Stimulated activated CD4-positive, alpha-beta T cell treated with anti-CD3 and anti-CD28 coated beads, Interleukin-1b, Interleukin-23, amount 100 ng/mL, for 4 hours (primary cell): ENCODE results near the gene LGALS3BP.
"Not testable (repeated sequence)": the region's sequence is repeated elsewhere in the genome, so short reads cannot be mapped to it uniquely, and the experiment has no call there.

ENCODE experiments used
- DNase-seq, 2 donors: peaks; one replicate each; pipeline ENCODE4 v3.0.0-alpha.2; 2020; ENCODE audit warnings: low read depth in 2 of 2

The LGALS3BP gene

DNA sequence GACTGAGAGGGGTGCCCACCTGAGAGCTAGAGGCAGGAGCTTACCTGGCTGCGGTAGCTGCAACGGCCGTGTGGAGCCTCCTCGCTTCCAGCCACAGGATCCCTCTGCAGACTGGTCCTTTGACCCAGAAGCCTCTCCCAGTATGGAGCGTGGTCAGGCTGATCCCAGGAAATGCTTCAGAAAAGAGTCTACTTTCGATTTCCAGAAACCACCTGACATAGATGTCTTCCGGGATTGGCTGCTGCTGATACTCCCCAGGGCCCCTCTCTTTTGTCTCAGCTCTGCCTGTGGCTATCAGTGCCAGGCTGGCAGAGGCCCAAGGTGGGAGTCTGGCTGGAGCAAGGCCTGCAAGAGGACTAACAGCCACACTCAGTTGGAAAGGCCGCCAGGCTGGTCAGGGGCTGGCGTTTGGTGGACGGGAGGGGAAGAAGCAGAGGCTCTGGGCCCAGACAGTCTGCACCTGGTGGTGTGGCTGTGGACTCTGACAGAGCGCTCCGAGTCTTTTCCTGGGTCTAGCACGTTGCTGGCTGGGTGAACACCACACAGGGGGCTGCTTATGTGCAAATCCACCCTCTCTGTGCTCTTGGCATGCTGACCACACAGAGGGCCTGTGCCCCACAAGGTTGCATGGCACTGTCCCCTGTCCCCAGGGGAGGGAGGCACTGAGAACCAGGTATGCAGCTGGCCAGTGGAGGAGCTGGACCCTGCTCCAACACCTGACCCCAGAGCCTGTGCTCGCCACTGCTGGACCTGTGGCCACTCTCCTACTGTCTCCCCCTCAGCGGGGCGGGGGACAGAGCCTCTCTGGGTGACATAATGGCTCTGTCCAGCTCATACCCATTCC lies at the start of gene LGALS3BP:
TSS of gene LGALS3BP (minus strand) at position 144 of the 844 bp plus-strand sequence. CDS start 2,732 bp downstream, outside the sequence.
- DNase-seq = peak in 1 of 2 donors; percentile 14

- DNase-seq = no peak
Observed at GRCh38 chr17:79028496-79029326, 49.0 kb upstream of the LGALS3BP start.

GRCh38 chr17:79027925-79028491 lies 48.3 kb upstream of the LGALS3BP start:
- no peak for DNase-seq

DNA sequence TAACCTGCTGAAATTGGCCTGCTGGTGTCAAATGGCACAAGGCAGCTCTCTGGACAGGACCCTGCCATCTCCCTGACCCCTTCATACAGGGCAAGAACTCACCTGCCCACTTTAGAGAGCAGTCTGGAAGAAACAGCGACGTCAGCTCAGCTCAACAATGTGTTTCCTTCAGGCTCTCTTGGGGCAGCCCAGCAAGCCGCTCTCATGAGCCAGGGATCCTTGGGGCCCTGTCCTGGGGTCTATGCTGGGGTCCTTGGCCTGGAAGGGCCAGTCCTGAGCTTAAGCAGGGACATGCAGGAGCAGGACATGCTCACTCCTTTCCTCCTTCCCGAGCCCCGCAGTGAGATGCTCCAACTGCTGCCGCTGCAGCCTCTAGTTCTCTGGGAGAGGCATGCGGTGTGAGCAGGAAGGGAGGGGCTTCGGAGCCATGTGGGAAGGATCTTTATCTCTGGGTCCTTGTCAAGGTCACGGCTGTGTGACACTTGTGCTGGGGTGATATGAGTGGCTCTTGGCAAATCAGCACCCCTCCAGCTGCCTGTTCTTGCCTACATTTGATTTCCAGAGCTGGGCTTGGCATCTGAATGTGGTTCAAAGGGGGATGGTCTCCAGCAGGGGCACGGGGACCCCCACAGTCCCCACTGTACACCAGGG lies 47.7 kb upstream of the LGALS3BP start:
- no peak for DNase-seq

GRCh38 chr17:79026376-79027273 lies 46.9 kb upstream of the LGALS3BP start:
- no peak for DNase-seq

DNA sequence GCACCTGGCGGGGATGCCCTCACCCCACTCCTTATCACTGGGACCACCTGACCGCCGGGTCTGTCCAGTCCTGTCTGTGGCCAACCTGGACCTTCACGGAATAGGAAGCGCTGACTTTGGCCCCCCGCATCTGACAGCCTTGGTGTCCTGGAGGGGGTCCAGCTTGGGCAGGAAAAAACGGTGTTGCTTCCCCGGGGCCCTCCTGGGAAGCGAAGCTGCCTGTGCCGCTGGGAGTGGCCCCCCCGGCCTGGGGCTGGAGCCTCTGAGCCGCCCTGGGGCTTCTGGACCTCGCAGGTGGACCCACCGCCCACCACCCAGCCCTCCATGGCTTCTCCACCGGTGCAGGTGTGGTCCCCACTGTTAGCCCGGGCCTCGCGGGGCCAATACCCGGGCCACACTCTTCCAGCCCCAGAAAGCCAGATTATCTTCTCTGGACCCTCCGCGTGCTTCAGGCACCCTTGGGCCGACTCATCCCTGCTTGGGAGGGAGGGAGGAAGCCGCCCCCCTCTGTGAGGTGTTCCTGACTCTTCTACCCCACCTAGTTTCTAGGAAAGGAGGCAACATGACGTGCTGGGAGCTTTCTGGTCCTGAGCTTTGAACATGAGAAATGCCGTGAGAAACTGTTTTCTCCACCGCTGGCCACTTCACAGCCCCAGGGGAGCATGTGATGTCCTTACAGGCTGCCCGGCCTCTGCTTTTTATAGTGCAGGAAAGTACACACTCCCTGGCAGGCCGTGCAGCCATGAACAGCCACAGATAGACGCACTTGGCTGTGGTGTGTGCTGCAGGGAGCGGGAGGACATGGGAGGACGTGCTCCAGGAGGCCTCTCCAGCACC lies 45.4 kb upstream of the LGALS3BP start:
- no peak for DNase-seq

- DNase-seq = no peak
Observed at GRCh38 chr17:79023886-79024771, 44.4 kb upstream of the LGALS3BP start, which contains the start of gene C1QTNF1. Gene C1QTNF1, plus strand, starts transcription at chr17:79024169. Its CDS starts 19,800 bp downstream, at chr17:79043969.

- DNase-seq = no peak
Observed at GRCh38 chr17:79023180-79023705, 43.5 kb upstream of the LGALS3BP start.

GRCh38 chr17:79022507-79022991 lies 42.8 kb upstream of the LGALS3BP start:
- no peak for DNase-seq

DNA sequence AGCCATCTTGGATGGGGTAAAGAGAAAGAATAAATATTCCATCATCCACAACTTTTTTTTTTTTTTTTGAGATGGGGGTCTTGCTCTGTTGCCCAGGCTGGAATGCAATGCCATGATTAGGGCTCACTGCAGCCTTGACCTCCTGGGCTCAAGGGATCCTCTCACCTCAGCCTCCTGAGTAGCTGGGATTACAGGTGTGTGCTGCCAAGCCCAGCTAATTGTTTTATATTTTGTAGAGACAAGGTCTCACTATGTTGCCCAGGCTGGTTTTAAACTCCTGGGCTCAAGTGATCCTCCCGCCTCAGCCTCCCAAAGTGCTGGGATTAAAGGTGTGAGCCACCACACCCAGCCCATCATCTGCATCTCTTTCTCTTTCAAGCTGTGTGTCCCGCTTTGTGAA lies 42.2 kb upstream of the LGALS3BP start:
- DNase-seq = not testable (repeated sequence)

- DNase-seq = no peak
Observed at GRCh38 chr17:79020631-79021301, 41.0 kb upstream of the LGALS3BP start.

DNA sequence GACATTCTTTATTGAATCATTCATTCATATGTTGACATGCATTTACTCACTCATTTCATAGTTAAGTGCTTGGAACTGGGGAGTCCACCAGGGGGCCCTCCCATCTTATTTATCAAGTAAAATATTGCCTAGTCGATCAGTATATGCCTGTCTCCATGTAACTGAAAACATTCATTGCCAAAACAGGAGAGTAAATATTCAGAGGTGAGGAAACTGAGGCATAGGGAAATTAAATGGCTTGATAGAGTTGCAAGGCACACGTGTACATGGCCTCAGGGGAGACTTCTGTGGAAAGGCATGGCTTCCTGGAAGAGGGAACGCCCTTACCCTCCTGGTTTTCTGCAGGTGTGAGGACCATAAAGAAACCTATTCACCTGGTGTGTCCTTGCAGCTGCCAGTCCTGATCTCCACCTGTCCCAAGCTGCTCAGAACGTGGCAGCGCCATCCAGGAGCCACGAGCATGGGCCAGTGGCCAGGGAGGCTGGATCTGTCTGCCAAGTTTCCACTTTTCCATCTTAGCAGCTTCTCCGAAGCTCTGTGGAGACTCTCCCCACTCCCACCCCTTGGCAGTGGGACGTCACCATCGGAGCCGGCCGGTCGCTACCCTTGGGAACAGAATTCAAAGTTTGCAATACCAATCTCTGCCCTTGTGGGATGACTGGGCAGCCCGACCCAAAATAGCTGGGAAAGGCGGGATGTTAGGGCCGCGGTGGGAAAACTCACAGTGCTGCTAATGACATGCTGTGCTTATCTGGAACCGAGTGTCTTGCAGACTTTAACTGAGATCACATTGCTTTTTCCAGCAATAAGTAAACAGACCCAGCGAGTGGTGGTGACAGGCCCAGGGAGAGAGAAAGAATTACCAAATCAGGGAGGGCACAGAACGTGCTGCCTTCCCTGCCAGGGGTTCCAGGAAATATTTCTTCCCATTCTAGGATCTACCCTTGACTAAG lies 40.2 kb upstream of the LGALS3BP start:
- peak in 1 of 2 donors; percentile 39 for DNase-seq

- DNase-seq = no peak
Observed at GRCh38 chr17:79019261-79019631, 39.5 kb upstream of the LGALS3BP start.

DNA sequence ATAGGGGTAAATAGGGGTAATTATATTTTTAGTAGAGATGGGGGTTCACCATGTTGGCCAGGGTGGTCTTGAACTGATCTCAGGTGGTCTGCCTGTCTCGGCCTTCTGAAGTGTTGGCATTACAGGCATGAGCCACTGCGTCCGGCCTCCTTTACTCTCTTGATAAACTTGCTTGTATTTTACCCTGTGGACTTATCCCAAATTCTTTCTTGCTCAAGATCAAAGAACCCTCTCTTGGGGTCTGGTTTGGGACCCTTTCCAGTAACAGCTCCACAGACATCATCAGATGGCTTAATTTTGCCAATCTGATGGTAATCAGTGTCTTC lies 38.6 kb upstream of the LGALS3BP start:
- no peak for DNase-seq

GRCh38 chr17:79017546-79018369 lies 38.0 kb upstream of the LGALS3BP start:
- DNase-seq = no peak
